ENCODE measurements around the gene SNW1. TPM values are rescaled to one million over a fixed set of nuclear protein-coding genes. Genes with fewer than 3 reads are reported as not detected.

Gene SNW1
- total RNA-seq, 1 experiment from 2014 or later, result 233 TPM

- POLR2A ChIA-PET (ENCODE audit: unreplicated experiment), result interaction anchor here (0.6 kb wide), 1 partner anchor 9 kb away, joined by 3 read pairs; the partner anchor contains the start of gene ADCK1
- no peak overlapping the region for H3K4me3 ChIP-seq
- H3K9me3 ChIP-seq (ENCODE audit: insufficient read depth, low read depth), result no peaks in the 10 kb centered on the region
- H3K36me3 ChIP-seq (ENCODE audit: low read depth), result no peaks in the 10 kb centered on the region
- peak overlapping the region; percentile 27 for H3K4me2 ChIP-seq
- peak overlapping the region; percentile 54 for H2AFZ ChIP-seq
- peak overlapping the region; percentile 20 for H3K27ac ChIP-seq
- peaks cover 30% of the 10 kb centered on the region for H3K4me1 ChIP-seq (replicated peaks; ENCODE audit: insufficient read depth)
- H3F3A ChIP-seq (ENCODE audit: insufficient read depth, low read depth), result peaks cover 20% of the 10 kb centered on the region
- H3K27me3 ChIP-seq (ENCODE audit: insufficient read depth, low read depth), result no peaks in the 10 kb centered on the region
- intact Hi-C loops (cut with micrococcal nuclease; ENCODE audit: unreplicated experiment), result no loop called here
- no TSS peak for BruUV-seq (replicated peaks)
- H4K20me1 ChIP-seq (ENCODE audit: insufficient read depth), result no peaks in the 10 kb centered on the region
- H3K79me2 ChIP-seq (ENCODE audit: low read depth), result no peaks in the 10 kb centered on the region
- peak; percentile 30 to 73 for DNase-seq
- H3K9me2 ChIP-seq (ENCODE audit: insufficient read depth), result no peaks in the 10 kb centered on the region
- CTCF ChIA-PET, result no interaction called here
- TF ChIP-seq EZH2 (IDR thresholded peaks at IDR 0.05; ENCODE audit: low read depth), result no peak
- TF ChIP-seq, protein P1, sequence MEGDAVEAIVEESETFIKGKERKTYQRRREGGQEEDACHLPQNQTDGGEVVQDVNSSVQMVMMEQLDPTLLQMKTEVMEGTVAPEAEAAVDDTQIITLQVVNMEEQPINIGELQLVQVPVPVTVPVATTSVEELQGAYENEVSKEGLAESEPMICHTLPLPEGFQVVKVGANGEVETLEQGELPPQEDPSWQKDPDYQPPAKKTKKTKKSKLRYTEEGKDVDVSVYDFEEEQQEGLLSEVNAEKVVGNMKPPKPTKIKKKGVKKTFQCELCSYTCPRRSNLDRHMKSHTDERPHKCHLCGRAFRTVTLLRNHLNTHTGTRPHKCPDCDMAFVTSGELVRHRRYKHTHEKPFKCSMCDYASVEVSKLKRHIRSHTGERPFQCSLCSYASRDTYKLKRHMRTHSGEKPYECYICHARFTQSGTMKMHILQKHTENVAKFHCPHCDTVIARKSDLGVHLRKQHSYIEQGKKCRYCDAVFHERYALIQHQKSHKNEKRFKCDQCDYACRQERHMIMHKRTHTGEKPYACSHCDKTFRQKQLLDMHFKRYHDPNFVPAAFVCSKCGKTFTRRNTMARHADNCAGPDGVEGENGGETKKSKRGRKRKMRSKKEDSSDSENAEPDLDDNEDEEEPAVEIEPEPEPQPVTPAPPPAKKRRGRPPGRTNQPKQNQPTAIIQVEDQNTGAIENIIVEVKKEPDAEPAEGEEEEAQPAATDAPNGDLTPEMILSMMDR (conservative IDR thresholded peaks at IDR 0.05), result no peak
Measured at GRCh38 chr14:77791225-77791600, 30.3 kb upstream of the SNW1 start.

GRCh38 chr14:77790566-77791224 is 29.7 kb upstream of the SNW1 start:
- intact Hi-C loops (cut with micrococcal nuclease; ENCODE audit: unreplicated experiment), result no loop called here
- ChIA-PET POLR2A (ENCODE audit: unreplicated experiment) (interaction anchor here (0.7 to 0.8 kb wide), 2 partner anchors 11 to 175 kb away, joined by 10 to 40 read pairs; no protein-coding TSS in a partner anchor), CTCF (no interaction called here)
- H3K4me2 ChIP-seq, result peak overlapping the region; percentile 27
- H3K4me3 ChIP-seq, result no peak overlapping the region
- no peak overlapping the region for H3K27ac ChIP-seq
- H3K79me2 ChIP-seq (ENCODE audit: low read depth), result no peaks in the 10 kb centered on the region
- no peaks in the 10 kb centered on the region for H3K36me3 ChIP-seq (ENCODE audit: low read depth)
- peaks cover 25% of the 10 kb centered on the region for H3K4me1 ChIP-seq (replicated peaks; ENCODE audit: insufficient read depth)
- no peaks in the 10 kb centered on the region for H3K9me2 ChIP-seq (ENCODE audit: insufficient read depth)
- H2AFZ ChIP-seq, result peak overlapping the region; percentile 54; the same call in 1 of the 2 replicates
- H3K27me3 ChIP-seq (ENCODE audit: insufficient read depth, low read depth), result no peaks in the 10 kb centered on the region
- H3F3A ChIP-seq (ENCODE audit: insufficient read depth, low read depth), result peaks cover 17% of the 10 kb centered on the region
- DNase-seq, result no peak
- H3K9me3 ChIP-seq (ENCODE audit: insufficient read depth, low read depth), result no peaks in the 10 kb centered on the region
- BruUV-seq (replicated peaks), result no TSS peak
- no peaks in the 10 kb centered on the region for H4K20me1 ChIP-seq (ENCODE audit: insufficient read depth)
- TF ChIP-seq EZH2 (IDR thresholded peaks at IDR 0.05; ENCODE audit: low read depth), result no peak
- TF ChIP-seq, protein P1 (conservative IDR thresholded peaks at IDR 0.05), result no peak

DNA sequence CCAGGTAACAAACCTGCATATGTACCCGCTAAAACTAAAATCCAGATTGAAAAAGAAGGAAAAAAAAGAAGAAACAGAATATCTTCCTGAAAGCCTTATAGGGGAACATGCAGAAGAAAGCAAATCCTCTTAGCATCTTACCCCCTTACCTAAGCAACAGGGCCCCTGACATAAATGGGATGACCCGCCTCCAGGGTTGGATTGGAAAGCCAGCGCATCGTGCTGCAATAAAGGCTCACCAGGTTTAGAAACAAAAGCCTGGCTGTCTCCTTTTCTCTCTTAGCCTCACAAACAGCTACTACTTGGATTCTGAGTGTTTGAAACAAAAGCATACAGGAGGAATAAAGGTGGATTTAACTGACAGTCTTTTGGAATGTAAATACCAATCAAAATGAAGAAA is 25.2 kb upstream of the SNW1 start:
- CTCF ChIA-PET, result no interaction called here
- intact Hi-C loops (cut with micrococcal nuclease; ENCODE audit: unreplicated experiment), result no loop called here
- Histone ChIP-seq H4K20me1 (ENCODE audit: insufficient read depth) (no peaks in the 10 kb centered on the region), H3K36me3 (ENCODE audit: low read depth) (no peaks in the 10 kb centered on the region), H2AFZ (no peak overlapping the region), H3K27ac (no peak overlapping the region), H3F3A (ENCODE audit: insufficient read depth, low read depth) (peaks cover 5% of the 10 kb centered on the region), H3K9me2 (ENCODE audit: insufficient read depth) (no peaks in the 10 kb centered on the region), H3K4me1 (replicated peaks; ENCODE audit: insufficient read depth) (peaks cover 13% of the 10 kb centered on the region), H3K27me3 (ENCODE audit: insufficient read depth, low read depth) (no peaks in the 10 kb centered on the region), H3K9me3 (ENCODE audit: insufficient read depth, low read depth) (no peaks in the 10 kb centered on the region), H3K79me2 (ENCODE audit: low read depth) (no peaks in the 10 kb centered on the region), H3K4me3 (no peak overlapping the region), H3K4me2 (no peak overlapping the region)
- BruUV-seq (replicated peaks), result no TSS peak
- POLR2A ChIA-PET (ENCODE audit: unreplicated experiment), result no interaction called here
- no peak for DNase-seq
- no peak for TF ChIP-seq EZH2 (IDR thresholded peaks at IDR 0.05; ENCODE audit: low read depth)
- TF ChIP-seq, protein P1 (conservative IDR thresholded peaks at IDR 0.05), result no peak

Data from PC-9 (cell line).